Hematopoietic multipotent progenitor cell (in vitro differentiated cells): ENCODE data around the gene RUNX1. TPM values are rescaled to one million over a fixed set of nuclear protein-coding genes. Genes with fewer than 3 reads are reported as not detected.

Source experiments
- DNase-seq, 3 donors: peaks; one replicate each; pipeline ENCODE4 v3.0.0-alpha.2; 2011 to 2015; ENCODE audit warnings: low read depth in 2 of 3, low spot score in 2 of 3
- total RNA-seq: library from RNA; depleted of rRNA; stranded (reverse); fragments of >200 nt; gene quantifications from one replicate; pipeline ENCODE4 v1.2.3, GENCODE V29; 2012

The RUNX1 gene
- total RNA-seq, 1 donor: 192 TPM

DNA sequence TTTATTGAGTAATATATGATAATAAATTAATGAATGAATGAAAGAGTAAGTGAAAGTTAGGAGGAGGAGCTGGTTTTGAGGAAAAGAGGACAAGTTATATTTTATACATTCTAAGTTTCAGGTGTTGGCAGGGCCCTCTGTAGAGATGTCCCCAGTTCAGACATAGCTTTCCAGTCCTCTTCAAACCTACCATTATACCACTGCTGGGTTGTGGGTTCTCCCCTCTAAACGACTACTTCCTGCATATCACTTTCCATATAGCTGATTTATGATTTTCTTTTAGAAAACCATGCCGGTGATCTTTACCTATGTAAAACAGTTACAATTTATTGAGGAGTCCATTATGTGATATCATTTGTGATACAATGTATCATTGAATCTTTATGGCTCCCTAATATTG, 116.9 kb downstream of the RUNX1 start:
- no peak for DNase-seq

GRCh38 chr21:34930971-34931370, 118.1 kb downstream of the RUNX1 start:
- no peak for DNase-seq

- no peak for DNase-seq
Observed at GRCh38 chr21:34928637-34929036, 120.5 kb downstream of the RUNX1 start.

- no peak for DNase-seq
Observed at GRCh38 chr21:34927992-34928391, 121.1 kb downstream of the RUNX1 start.

DNA sequence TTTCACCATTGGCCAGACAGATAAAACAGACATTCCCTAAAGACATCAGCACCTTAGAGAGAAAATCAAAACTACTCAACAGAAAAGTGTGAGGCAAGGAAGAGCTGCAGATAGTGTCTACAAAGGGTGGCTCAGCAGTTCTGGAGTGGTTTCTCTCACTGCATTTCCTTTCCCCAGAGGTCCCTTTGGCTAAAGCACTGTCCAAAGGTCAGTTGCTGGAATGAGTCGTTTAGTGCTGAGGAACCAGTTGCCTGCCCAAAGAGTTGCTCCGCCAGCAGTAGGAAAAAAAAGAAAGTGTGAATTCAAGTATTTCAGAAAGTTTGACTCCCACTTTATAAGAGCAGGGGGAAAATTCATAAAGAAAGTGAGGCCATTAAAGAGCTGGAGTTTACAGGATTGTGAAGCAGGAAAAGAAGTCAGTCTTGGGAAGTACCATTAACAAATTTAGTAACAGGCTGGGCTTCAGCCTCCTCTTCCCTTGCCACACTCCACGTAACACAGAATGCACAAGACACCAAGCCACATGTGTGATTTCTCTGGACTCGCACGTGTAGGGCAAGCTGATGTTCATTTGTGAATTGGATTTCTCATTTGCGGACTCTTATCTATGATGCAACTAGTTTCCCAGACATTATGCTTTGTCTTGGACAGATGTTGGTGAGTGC, 122.2 kb downstream of the RUNX1 start:
- no peak for DNase-seq

DNA sequence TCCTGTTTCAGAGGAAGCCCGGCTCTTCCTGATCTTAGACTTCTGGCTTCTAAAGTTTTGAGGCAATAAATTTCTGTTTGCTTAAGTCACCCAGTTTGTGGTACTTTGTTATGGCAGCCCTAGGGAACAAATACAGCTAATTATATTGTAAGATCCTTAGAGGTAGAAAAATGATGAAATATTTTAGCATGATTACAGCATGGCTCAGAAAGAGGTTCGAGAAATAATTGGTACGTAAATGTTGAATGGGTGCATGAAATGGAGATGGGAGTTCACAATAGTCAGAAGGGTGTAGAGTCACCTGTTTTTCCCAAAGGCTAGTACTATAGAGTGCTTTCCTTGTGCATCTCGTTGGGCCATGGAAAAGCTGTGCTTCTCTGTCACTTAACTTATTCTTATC, 123.5 kb downstream of the RUNX1 start:
- DNase-seq: no peak

GRCh38 chr21:34924771-34925419, 124.2 kb downstream of the RUNX1 start:
- DNase-seq: no peak

DNA sequence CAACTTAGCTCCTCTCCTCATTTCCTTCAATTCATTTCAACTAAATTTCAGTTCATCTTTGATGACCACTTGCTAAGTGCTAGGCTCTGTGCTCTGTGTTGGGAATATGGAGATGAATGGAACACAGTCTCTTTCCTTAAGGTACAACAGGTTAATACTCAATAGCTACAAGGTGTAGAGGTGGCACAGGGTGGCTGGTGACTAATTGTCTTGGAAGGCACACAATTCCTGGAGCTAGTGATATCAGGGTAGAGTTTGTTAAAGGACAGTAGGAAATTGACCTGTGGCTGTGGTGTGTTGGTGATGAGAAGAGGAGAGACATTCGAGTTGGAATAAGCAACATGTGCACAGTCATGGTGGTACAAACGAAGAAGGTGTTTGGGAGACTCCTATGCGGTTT, 124.9 kb downstream of the RUNX1 start:
- DNase-seq: no peak

DNA sequence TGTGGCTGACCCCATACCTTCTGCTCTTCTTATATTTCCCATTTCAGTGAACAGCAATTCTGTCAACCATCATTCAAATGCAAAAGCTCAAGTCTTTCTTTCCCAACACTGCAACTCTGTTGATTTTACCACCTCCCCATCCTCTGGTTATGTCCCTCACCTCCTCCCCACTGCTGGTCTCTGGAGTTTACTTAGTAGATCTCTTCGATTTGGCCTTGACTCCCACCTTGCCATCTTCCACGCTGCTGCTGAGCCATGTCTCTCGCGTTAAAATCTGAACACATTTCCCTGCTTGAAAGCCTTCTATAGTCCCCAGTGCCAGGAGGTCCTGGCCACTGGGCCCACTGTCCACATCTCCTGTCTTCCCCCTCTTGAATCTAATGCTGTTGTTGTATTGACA, 125.5 kb downstream of the RUNX1 start:
- no peak for DNase-seq

DNA sequence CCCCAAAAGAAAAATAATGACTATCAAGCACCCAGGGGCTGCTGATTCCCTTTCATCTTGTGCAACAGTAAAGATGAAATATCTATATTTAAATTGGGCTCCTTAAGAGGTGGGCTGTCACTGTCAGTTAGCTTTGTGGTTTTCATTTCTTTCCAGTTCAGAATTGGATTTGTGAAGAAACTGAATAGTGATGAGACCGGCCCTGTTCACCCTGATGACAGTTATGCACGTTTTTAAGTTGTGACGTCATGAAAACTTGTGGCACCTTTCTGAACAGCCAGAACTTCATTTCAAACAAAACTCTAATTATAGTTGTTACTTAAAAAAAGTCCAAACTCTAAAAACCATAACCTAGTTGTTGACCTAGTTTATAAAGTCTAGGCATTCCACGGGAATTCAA, 125.9 kb downstream of the RUNX1 start:
- DNase-seq: no peak

DNA sequence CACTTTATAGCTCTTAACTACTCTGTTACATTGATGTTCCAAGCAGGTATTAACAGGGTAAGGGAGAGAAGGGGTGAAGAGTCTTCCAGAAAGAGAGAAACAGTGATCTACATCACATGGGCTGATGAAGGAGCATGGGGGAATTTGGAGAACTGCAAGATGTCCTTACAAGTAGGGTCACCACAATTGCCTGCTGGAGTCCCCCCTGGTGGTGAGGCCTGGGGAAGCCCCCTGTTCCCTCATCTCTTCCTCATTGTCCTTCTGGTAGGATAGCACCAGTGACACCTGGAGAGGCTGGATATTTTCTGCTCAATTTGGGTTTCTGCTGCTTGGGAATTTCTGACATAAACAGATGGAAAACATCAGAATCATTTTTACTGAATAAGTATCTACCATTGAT, 126.6 kb downstream of the RUNX1 start:
- peak in 1 of 3 donors; percentile 28 for DNase-seq

- no peak for DNase-seq
Observed at GRCh38 chr21:34921151-34921550, 128.0 kb downstream of the RUNX1 start.

DNA sequence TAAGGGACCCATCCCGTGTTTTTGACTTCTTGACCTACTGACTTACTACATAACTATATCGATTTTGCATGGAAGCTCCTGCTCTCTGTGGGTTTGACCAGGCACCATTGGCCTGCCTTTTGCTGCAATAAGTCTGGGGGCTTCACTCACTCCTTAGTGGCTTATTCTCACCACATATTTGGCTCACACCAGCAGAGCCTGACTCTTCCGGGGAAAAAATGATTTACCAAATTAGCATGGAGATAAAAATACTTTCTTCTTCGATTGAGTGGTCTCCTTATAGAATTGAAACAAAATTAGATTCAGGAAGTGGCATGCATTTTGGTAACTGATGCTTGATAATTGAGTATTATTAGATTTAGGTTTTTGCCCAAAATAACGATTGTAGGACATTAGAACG, 129.7 kb downstream of the RUNX1 start:
- no peak for DNase-seq

DNA sequence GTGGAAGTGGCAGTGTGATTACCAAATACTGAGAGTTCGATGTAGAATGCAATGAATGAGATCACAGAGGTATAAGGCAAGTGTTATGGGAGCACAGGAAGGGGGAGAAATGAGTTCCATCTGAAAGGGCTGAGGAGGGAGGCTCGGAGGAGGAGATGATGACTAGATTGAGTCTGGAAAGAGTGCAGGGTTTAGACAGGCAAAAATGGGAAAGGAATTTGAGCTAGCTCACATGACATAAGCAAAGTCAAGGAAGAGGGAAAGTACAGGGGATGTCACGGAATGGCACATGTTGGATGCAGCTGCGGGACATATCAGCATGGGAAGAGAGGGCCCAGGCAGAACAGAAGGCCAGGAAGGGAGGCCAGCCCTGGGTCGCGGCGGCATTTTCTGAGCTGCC, 132.7 kb downstream of the RUNX1 start:
- no peak for DNase-seq

DNA sequence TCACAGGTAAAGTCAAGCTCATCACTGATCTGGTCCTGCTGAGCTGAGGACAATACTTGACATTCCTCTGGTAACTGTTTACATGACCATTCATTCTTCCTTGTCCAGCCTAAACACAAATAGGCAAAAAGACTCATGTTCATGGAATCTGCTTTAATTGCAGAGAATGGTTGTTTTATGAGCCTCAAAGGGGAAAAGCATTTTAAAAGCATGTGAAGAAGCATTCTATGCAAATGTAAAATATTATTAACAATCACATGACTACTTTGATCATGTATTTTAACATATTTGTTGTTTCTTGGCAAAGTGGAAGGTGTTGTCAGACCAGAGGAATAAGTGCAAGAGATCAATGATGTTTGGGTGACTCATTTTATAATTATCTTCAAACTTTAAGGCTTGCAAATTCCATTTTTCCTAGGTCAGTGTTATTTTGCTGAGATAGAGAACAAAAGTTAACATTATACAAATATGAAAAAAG, 133.7 kb downstream of the RUNX1 start:
- DNase-seq: no peak

- DNase-seq: no peak
Observed at GRCh38 chr21:34914239-34914638, 134.9 kb downstream of the RUNX1 start.

GRCh38 chr21:34913811-34914210, 135.3 kb downstream of the RUNX1 start:
- DNase-seq: no peak

DNA sequence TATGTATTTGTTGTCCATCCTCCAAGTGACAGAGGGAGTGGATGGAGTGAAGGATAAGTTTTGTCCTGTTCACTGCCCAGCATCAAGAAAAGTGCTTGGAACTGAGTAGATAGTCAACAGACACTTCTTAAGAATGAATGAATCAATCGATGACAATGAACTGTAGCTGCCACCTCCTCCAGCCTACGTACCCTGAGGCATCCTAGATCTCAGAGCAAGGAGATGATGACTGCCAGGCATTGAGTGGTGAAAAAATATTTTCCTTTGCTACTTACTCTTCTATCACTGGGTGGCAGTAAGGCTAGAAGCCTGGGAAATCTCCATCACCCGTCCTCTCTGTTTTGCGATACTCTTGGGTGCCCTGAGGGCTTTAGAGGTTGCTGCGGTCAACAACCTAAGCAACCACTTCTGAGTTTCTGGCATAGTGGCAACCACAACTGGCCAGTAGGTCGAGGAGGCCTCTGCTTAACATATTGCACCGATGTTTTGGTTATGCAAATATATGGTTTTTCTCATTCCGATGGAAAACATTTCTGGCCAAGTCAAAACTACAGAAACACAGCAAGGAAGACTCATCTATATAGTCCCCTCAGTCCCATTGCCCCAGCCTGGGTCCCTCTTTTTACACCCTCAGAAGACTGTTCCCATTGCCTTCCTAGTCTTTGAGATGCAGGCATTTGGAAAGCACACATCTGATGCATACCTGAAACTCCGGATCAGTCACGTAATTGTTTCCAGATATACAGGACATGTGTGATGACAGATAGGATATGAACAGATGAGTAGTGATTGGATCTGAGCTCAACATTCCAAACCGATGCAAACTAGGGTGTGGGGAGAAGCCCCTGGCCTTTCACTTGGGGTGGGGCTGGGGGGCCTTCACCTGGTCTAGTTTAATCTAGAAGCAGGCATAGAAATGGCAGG, 136.8 kb downstream of the RUNX1 start:
- DNase-seq: no peak

- peak in 1 of 3 donors; percentile 53 for DNase-seq
Observed at GRCh38 chr21:34911360-34911759, 137.7 kb downstream of the RUNX1 start.

- DNase-seq: no peak
Observed at GRCh38 chr21:34910396-34910795, 138.7 kb downstream of the RUNX1 start.

- DNase-seq: no peak
Observed at GRCh38 chr21:34909492-34910292, 139.4 kb downstream of the RUNX1 start.
